Erythroblast (primary cell): ENCODE results near the gene PTGDR.

Experiments
- GATA1 ChIP-seq: IDR thresholded peaks from 2 replicates; pipeline ENCODE4 v1.6.1; 2011; ENCODE audit warnings: low read depth, mild to moderate bottlenecking, control low read depth, low read length, moderate library complexity
- POLR2A ChIP-seq: IDR thresholded peaks from 2 replicates; pipeline ENCODE4 v1.6.1; 2011; ENCODE audit warnings: mild to moderate bottlenecking, low read length

DNA sequence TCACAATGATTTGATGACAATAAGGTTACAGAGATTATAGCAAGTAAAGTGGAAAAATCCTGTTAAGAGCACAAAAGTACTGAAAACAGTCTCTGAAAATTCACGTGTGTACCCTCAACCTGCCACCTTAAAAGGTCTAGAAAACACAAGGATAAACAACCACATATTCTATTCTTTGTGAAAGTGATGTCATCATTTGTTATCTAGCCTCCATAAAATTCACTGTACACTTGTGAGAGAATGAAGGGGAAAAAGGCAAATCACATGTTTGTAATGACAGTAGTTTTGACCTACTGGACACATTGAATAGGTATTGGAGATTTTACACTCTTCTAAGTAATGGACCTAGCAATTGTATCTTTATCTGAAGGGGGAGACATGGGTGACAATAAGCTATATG is 4.0 kb downstream of the PTGDR start:
- TF ChIP-seq POLR2A: no peak
- no peak for TF ChIP-seq GATA1
